A549 (cell line): ENCODE results near the gene TMEM138. TPM values are rescaled to one million over a fixed set of nuclear protein-coding genes. Genes with fewer than 3 reads are reported as not detected.

Experiments used
- ATAC-seq, 2 experiments: fragments of 200-7000 bp in 1 of 2; fragments of >200 bp in 1 of 2; cut with Nextera tagmentation in 1 of 2; cut with Tn5 transposase in 1 of 2; 3 replicates each; pipeline versions ENCODE4 v1.8.0 to v1.9.1; 2018 to 2020; ENCODE audit warnings: mild to moderate bottlenecking in 1 of 2, moderate library complexity in 1 of 2
- CTCF ChIA-PET: fragments of 300-600 bp; sonication (Branson Sonifier 250); formaldehyde crosslinking; extraction: SDS; loops from one replicate; lab custom pipeline; 2021; ENCODE audit warnings: antibody characterized with exemption, inconsistent platforms; lab: Yijun Ruan, JAX
- POLR2A ChIA-PET: fragments of 350-600 bp; formaldehyde crosslinking; extraction: SDS; loops from one replicate; lab custom pipeline; 2021; ENCODE audit warnings: antibody characterized with exemption, inconsistent platforms; lab: Yijun Ruan, JAX
- DNase-seq, 2 experiments: peaks; one replicate each; pipeline versions ENCODE4 v3.0.0 to v3.0.0-alpha.2; 2011 to 2016; ENCODE audit warnings: low read depth in 1 of 2, low spot score in 1 of 2
- FAIRE-seq: peaks from 2 replicates; lab custom pipeline; 2011; peaks lifted over from hg19 to GRCh38; lab: Jason Lieb, UNC
- H3K27ac ChIP-seq, 2 experiments: fragments of >200 bp; sonication (Bioruptor Twin); formaldehyde crosslinking; 3 replicates each; pipeline ENCODE4 v1.5.1; 2016 to 2017
- H3K4me1 ChIP-seq: fragments of >200 bp; sonication (Bioruptor Twin); formaldehyde crosslinking; 3 replicates; pipeline ENCODE4 v1.6.1; 2016
- H3K4me2 ChIP-seq: fragments of >200 bp; sonication (Bioruptor Twin); formaldehyde crosslinking; 3 replicates; pipeline ENCODE4 v1.6.1; 2016
- H3K4me3 ChIP-seq: fragments of >200 bp; sonication (Bioruptor Twin); formaldehyde crosslinking; 3 replicates; pipeline ENCODE4 v1.5.1; 2016
- H3K9me3 ChIP-seq: fragments of >200 bp; sonication (Bioruptor Twin); formaldehyde crosslinking; 3 replicates; pipeline ENCODE4 v1.6.1; 2016
- CHD2 ChIP-seq: fragments of 150-350 bp; IDR thresholded peaks from 2 replicates; pipeline ENCODE4 v1.6.1; 2014; ENCODE audit warnings: low read length; ENCODE audit not compliant: partially characterized antibody
- CHD4 ChIP-seq: fragments of 200-600 bp; sonication (generic); IDR thresholded peaks from 2 replicates; pipeline ENCODE4 v1.6.1; 2016; ENCODE audit warnings: antibody characterized with exemption, mild to moderate bottlenecking, borderline replicate concordance
- E2F6 ChIP-seq: IDR thresholded peaks from 2 replicates; pipeline ENCODE4 v1.6.1; 2012; ENCODE audit warnings: low read depth, borderline replicate concordance
- FOSB ChIP-seq: fragments of 250-450 bp; sonication (Bioruptor Pico); IDR thresholded peaks from 2 replicates; pipeline ENCODE4 v1.5.0; 2020; ENCODE audit warnings: mild to moderate bottlenecking, moderate library complexity
- FOSL2 ChIP-seq, 2 experiments: fragments of 450-650 bp in 1 of 2; fragments of >200 bp in 1 of 2; sonication (Bioruptor Twin) in 1 of 2; formaldehyde crosslinking; IDR thresholded peaks; 2 replicates each; pipeline versions ENCODE4 v1.5.0 to v1.6.1; 2016 to 2020; ENCODE audit warnings: mild to moderate bottlenecking in 1 of 2, moderate library complexity in 1 of 2
- HEYL ChIP-seq: fragments of 250-450 bp; sonication (Bioruptor Pico); IDR thresholded peaks from 2 replicates; pipeline ENCODE4 v1.8.0; 2021; ENCODE audit warnings: mild to moderate bottlenecking, moderate library complexity
- JUN ChIP-seq, 2 experiments: fragments of >200 bp; sonication (Bioruptor Twin); formaldehyde crosslinking; IDR thresholded peaks; 2 replicates in 1 of 2; 3 replicates in 1 of 2; pipeline ENCODE4 v1.6.1; 2016 to 2017
- KDM1A ChIP-seq: fragments of 200-600 bp; sonication (generic); IDR thresholded peaks from 2 replicates; pipeline ENCODE4 v1.6.1; 2016; ENCODE audit warnings: low read depth, mild to moderate bottlenecking
- KDM5A ChIP-seq: fragments of 200-600 bp; sonication (generic); IDR thresholded peaks from 2 replicates; pipeline ENCODE4 v1.6.1; 2016; ENCODE audit warnings: antibody characterized with exemption, mild to moderate bottlenecking
- MAX ChIP-seq: IDR thresholded peaks from 2 replicates; pipeline ENCODE4 v1.6.1; 2012
- MAZ ChIP-seq: fragments of 150-350 bp; IDR thresholded peaks from 2 replicates; pipeline ENCODE4 v1.6.1; 2014; ENCODE audit warnings: antibody characterized with exemption, low read depth, low read length, borderline replicate concordance
- MYC ChIP-seq: IDR thresholded peaks from 2 replicates; pipeline ENCODE4 v1.6.1; 2012; ENCODE audit warnings: mild to moderate bottlenecking, inconsistent platforms, low read length, improper control_type of control experiment, borderline replicate concordance
- PBX3 ChIP-seq: IDR thresholded peaks from 2 replicates; pipeline ENCODE4 v1.6.1; 2012
- POLR2A ChIP-seq: IDR thresholded peaks from 2 replicates; pipeline ENCODE4 v1.6.1; 2012; ENCODE audit warnings: mild to moderate bottlenecking, low read length
- RARB ChIP-seq: fragments of 250-450 bp; sonication (Bioruptor Pico); IDR thresholded peaks from 2 replicates; pipeline ENCODE4 v1.8.0; 2021; ENCODE audit warnings: mild to moderate bottlenecking, moderate library complexity
- RCOR1 ChIP-seq: fragments of 150-350 bp; IDR thresholded peaks from 2 replicates; pipeline ENCODE4 v1.6.1; 2014; ENCODE audit warnings: antibody characterized with exemption, low read length, low read depth
- REST ChIP-seq: fragments of 200-600 bp; sonication (generic); IDR thresholded peaks from 2 replicates; pipeline ENCODE4 v1.6.1; 2016; ENCODE audit warnings: antibody characterized with exemption, mild to moderate bottlenecking, moderate library complexity
- SREBF2 ChIP-seq: fragments of 450-650 bp; IDR thresholded peaks from 2 replicates; pipeline ENCODE4 v1.6.1; 2014; ENCODE audit warnings: mild to moderate bottlenecking, moderate library complexity
- TFCP2L1 ChIP-seq: fragments of 250-450 bp; sonication (Bioruptor Pico); IDR thresholded peaks from 2 replicates; pipeline ENCODE4 v1.5.0; 2021; ENCODE audit warnings: mild to moderate bottlenecking
- USF2 ChIP-seq: fragments of 450-650 bp; IDR thresholded peaks from 2 replicates; pipeline ENCODE4 v1.6.1; 2014; ENCODE audit warnings: antibody characterized with exemption
- WGBS: methylation state at CpG from one replicate; pipeline ENCODE4 v1.1.6; 2017; ENCODE audit errors: missing lambda C conversion rate; 5-methylcytosine and 5-hydroxymethylcytosine counted together
- polyA plus RNA-seq, 4 experiments: library from polyadenylated mRNA; depleted of rRNA in 3 of 4; stranded (reverse); fragments of >200 nt; fragmentation: RNase III in 1 of 4; extraction: RNeasy Plus Mini Kit Qiagen cat#74134 plus additional on column Dnase treatment in 1 of 4; gene quantifications; 2 replicates in 3 of 4; 3 replicates in 1 of 4; pipeline ENCODE4 v1.2.3, GENCODE V29; 2011 to 2017

TMEM138 gene
- polyA plus RNA-seq, 2 of the 4 experiments (the other 2 are of a cell fraction), result 80.3 to 143 TPM

GRCh38 chr11:61406991-61407728, 45.0 kb downstream of the TMEM138 start:
- POLR2A ChIA-PET, result no interaction called here
- H3K4me3 ChIP-seq, result no peak overlapping the region
- DNase-seq (no peak), ATAC-seq (no peak)
- 92% methylated on average over 5 of the region's 5 CpGs for WGBS
- H3K27ac ChIP-seq, result no peak overlapping the region
- CTCF ChIA-PET, result interaction anchor here (3.0 kb wide), 1 partner anchor 21 kb away, joined by 11 read pairs; no protein-coding TSS in a partner anchor
- H3K9me3 ChIP-seq, result no peaks in the 10 kb centered on the region
- no peak for TF ChIP-seq TFCP2L1 (CRISPR knock-in tag)
- TF ChIP-seq HEYL (CRISPR knock-in tag), result no peak
- no peak for TF ChIP-seq PBX3
- TF ChIP-seq MAX, result no peak
- no peak for TF ChIP-seq REST
- TF ChIP-seq FOSB (CRISPR knock-in tag), result no peak
- TF ChIP-seq MAZ, result no peak
- no peak for TF ChIP-seq KDM1A
- TF ChIP-seq FOSL2 (IDR thresholded peaks at IDR 0.05), result no peak
- no peak for TF ChIP-seq FOSL2 (CRISPR knock-in tag; IDR thresholded peaks at IDR 0.05)
- TF ChIP-seq JUN (IDR thresholded peaks at IDR 0.05), result no peak
- TF ChIP-seq USF2, result no peak
- no peak for TF ChIP-seq CHD4
- no peak for TF ChIP-seq RCOR1
- no peak for TF ChIP-seq RARB (CRISPR knock-in tag)
- TF ChIP-seq, all 56 proteins: peak for 0
- FAIRE-seq, result no peak
- H3K4me1 ChIP-seq, result no peaks in the 10 kb centered on the region
- no peak overlapping the region for H3K4me2 ChIP-seq

- 83% methylated on average over 9 of the region's 9 CpGs for WGBS
- no peak overlapping the region for H3K4me3 ChIP-seq
- 0 out of 6 replicates have a peak, but pooled peaks of 1 of the 2 experiments have one; percentile 19 for ATAC-seq
- no peak overlapping the region for H3K4me2 ChIP-seq
- POLR2A ChIA-PET, result no interaction called here
- no peak overlapping the region for H3K27ac ChIP-seq
- no peak for TF ChIP-seq MYC
- no peaks in the 10 kb centered on the region for H3K9me3 ChIP-seq
- CTCF ChIA-PET, result interaction anchor here (1.3 to 1.4 kb wide), 2 partner anchors 24 to 26 kb away, joined by 3 to 6 read pairs; no protein-coding TSS in a partner anchor
- H3K4me1 ChIP-seq, result no peaks in the 10 kb centered on the region
- FAIRE-seq, result no peak
- DNase-seq, result no peak
Observed at GRCh38 chr11:61411589-61411988, 49.4 kb downstream of the TMEM138 start.

- no peaks in the 10 kb centered on the region for H3K9me3 ChIP-seq
- no peak for DNase-seq
- TF ChIP-seq POLR2A (no peak), USF2 (no peak), E2F6 (no peak), PBX3 (no peak), CHD2 (no peak), TFCP2L1 (CRISPR knock-in tag) (no peak), RARB (CRISPR knock-in tag) (no peak), KDM5A (no peak), SREBF2 (no peak)
- TF ChIP-seq, all 56 proteins: peak for 0
- ATAC-seq (no peak), FAIRE-seq (no peak)
- ChIA-PET POLR2A (interaction anchor here (0.6 to 1.7 kb wide), 2 partner anchors 9 to 16 kb away, joined by 3 to 11 read pairs; partner anchors contain the start of genes CPSF7 and SDHAF2), CTCF (interaction anchor here (1.1 to 1.4 kb wide), 3 partner anchors 12 to 22 kb away, joined by 3 to 5 read pairs (median 4); partner anchors contain the start of genes CPSF7 and SDHAF2)
- Histone ChIP-seq H3K4me1 (peaks cover 9% of the 10 kb centered on the region; the same call in 2 of the 3 replicates), H3K27ac (no peak overlapping the region), H3K4me3 (no peak overlapping the region), H3K4me2 (no peak overlapping the region)
- WGBS, result 78% methylated on average over 3 of the region's 3 CpGs
Observed at GRCh38 chr11:61413496-61413895, 51.3 kb downstream of the TMEM138 start.
